Psoas muscle (tissue), 8 donors: ENCODE measurements around the gene VKORC1. TPM values are rescaled to one million over a fixed set of nuclear protein-coding genes. Genes with fewer than 3 reads are reported as not detected.
"Not testable (repeated sequence)": the region's sequence is repeated elsewhere in the genome, so short reads cannot be mapped to it uniquely, and the experiment has no call there.

Experiments
- ATAC-seq, 4 donors: fragments of 200-7000 bp; cut with Tn5 transposase; one replicate each; pipeline ENCODE4 v1.9.1; 2020; ENCODE audit warnings: moderate library complexity in 3 of 4, mild to moderate bottlenecking in 2 of 4
- DNase-seq, 2 donors: peaks; one replicate each; pipeline ENCODE4 v3.0.0-alpha.2; 2020
- H3K27ac ChIP-seq: fragments of 200-600 bp; one replicate; pipeline ENCODE4 v1.8.0; 2022
- H3K27me3 ChIP-seq, 3 donors: fragments of 200-600 bp in 1 of 3; one replicate each; pipeline versions ENCODE4 v1.6.1 to v1.8.0; 2013 to 2022; ENCODE audit warnings: low read length in 2 of 3, mild to moderate bottlenecking in 2 of 3, moderate library complexity in 1 of 3; ENCODE audit not compliant: insufficient read depth in 3 of 3
- H3K36me3 ChIP-seq, 2 donors: fragments of 200-600 bp in 1 of 2; one replicate each; pipeline versions ENCODE4 v1.6.1 to v1.8.0; 2013 to 2022; ENCODE audit warnings: low read depth in 1 of 2, mild to moderate bottlenecking in 1 of 2, moderate library complexity in 1 of 2; ENCODE audit not compliant: insufficient read depth in 1 of 2
- H3K4me1 ChIP-seq: fragments of 200-600 bp; one replicate; pipeline ENCODE4 v1.8.0; 2022
- H3K4me3 ChIP-seq: fragments of 200-600 bp; one replicate; pipeline ENCODE4 v1.8.0; 2022; ENCODE audit warnings: mild to moderate bottlenecking
- H3K9me3 ChIP-seq: fragments of 200-600 bp; one replicate; pipeline ENCODE4 v1.8.0; 2022
- CTCF ChIP-seq: fragments of 200-600 bp; IDR thresholded peaks from one replicate; pipeline ENCODE4 v1.8.0; 2022; ENCODE audit warnings: antibody characterized with exemption
- WGBS, 3 donors: extraction: QIAGEN DNeasy Blood & Tissue Kit; methylation state at CpG; one replicate each; pipeline versions ENCODE4 v1.1.6 to v1.1.7; 2013; 5-methylcytosine and 5-hydroxymethylcytosine counted together
- intact Hi-C, 2 donors: fragments of 100-400 bp; cut with DNase I; formaldehyde crosslinking; loops; one replicate each; pipeline versions ENCODE4 v1.11.0 to v1.14.2; 2022
- polyA plus RNA-seq, 3 donors: library from polyadenylated mRNA; stranded (reverse); fragments of 200-250 nt; gene quantifications; one replicate each; pipeline ENCODE4 v1.2.3, GENCODE V29; 2013
- total RNA-seq, 4 donors: library from RNA; stranded (reverse); fragmentation: NEBNext Ultra II Directional in 2 of 4; extraction: Animal tissue kit (Norgen Biotek cat#: 25700) in 2 of 4; gene quantifications; one replicate each; pipeline versions ENCODE4 v1.2.1 to v1.2.4, GENCODE V29; 2021 to 2023
- donor health status: healthy with polysubstance abuse.
- donor health status: DM: no; HTN: no; CAD: no; lungs with moderate emphysema.
- donor health status: Bipolar disorder and iron deficiency.
- donor health status: healthy.
- donor health status: DM: yes; HTN: yes; CAD: no.
- donor health status: DM: no; HTN: no; CAD: no.
- donor health status: DM: no; HTN: no; CAD: no.
- donor health status: DM: yes; HTN: yes; CAD: no.

VKORC1 gene
- total and polyA plus RNA-seq, 7 donors: 13.3 to 57.0 (median 17.8) TPM

GRCh38 chr16:31107465-31107867, 12.9 kb upstream of the VKORC1 start:
- H3K27me3 ChIP-seq: no peaks in the 10 kb centered on the region
- H3K4me3 ChIP-seq: no peak overlapping the region
- intact Hi-C loops: loop anchor here (5.0 kb wide), 2 partner anchors 35 to 345 kb away; no protein-coding TSS in a partner anchor
- H3K36me3 ChIP-seq: peaks cover under 1 to 27% of the 10 kb centered on the region in 2 donors
- H3K27ac ChIP-seq: peak overlapping the region; percentile 90
- TF ChIP-seq CTCF: no peak
- no peak for DNase-seq
- peaks cover 24% of the 10 kb centered on the region for H3K4me1 ChIP-seq
- WGBS, 3 donors: 94 to 95% (median 94%) methylated on average over 6 of the region's 6 CpGs
- no peak for ATAC-seq
- H3K9me3 ChIP-seq: no peaks in the 10 kb centered on the region

GRCh38 chr16:31106509-31107464, 12.2 kb upstream of the VKORC1 start:
- DNase-seq: peak in 1 of 2 donors; percentile 51
- 71 to 84% (median 76%) methylated on average over 28 of the region's 28 CpGs for WGBS, 3 donors
- Histone ChIP-seq H3K4me1 (peaks cover 21% of the 10 kb centered on the region), H3K36me3 (peaks cover 0 to 20% of the 10 kb centered on the region in 2 donors), H3K9me3 (no peaks in the 10 kb centered on the region), H3K27ac (peak overlapping the region; percentile 90), H3K27me3 (no peaks in the 10 kb centered on the region), H3K4me3 (no peak overlapping the region)
- TF ChIP-seq CTCF: no peak
- ATAC-seq: peak in 2 of 4 donors; percentile 3 to 12
- intact Hi-C loops: loop anchor here (5.0 kb wide), 2 partner anchors 36 to 346 kb away; no protein-coding TSS in a partner anchor

- WGBS, 3 donors: 6 to 8% (median 7%) methylated on average over 26 to 33 of the region's 33 CpGs
- peak; percentile 93 to 95 (median 94) for ATAC-seq
Observed at GRCh38 chr16:31105677-31106213, 11.1 kb upstream of the VKORC1 start.

DNA sequence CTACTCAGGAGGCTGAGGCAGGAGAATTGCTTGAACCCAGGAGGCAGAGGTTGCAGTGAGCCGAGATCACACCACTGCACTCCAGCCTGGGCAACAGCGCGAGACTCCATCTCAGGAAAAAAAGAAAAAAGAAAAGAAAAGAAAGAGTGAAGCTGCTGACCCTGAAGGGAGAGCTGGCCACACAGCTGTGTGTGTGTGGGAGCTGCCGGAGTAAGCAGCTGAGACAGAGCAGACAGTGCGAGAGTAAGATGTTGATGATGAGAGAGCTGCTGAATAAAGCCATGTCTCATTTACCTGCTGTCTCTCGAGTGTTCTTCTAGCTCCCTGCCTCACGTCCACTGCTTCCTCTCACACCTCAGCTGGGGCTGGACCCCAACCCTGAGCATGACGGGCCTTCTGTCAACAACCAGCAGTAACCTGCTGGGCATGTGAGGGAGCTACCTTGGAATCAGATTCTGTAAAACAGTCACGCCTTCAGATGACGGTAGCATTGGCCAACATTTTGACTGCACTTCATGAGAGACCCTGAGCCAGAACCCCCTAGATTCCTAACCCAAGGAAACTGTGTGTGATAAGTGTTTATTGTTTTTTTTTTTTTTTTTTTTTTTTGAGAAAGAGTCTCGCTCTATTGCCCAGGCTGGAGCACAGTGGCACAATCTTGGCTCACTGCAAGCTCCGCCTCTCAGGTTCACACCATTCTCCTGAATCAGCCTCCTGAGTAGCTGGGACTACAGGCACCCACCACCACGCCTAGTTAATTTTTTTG, 6.5 kb upstream of the VKORC1 start:
- WGBS, 3 donors: 84 to 86% (median 84%) methylated on average over 13 of the region's 13 CpGs
- intact Hi-C loops, H3K4me1 ChIP-seq, ATAC-seq, H3K36me3 ChIP-seq, DNase-seq, H3K27ac ChIP-seq, H3K27me3 ChIP-seq, H3K9me3 ChIP-seq, H3K4me3 ChIP-seq: not testable (repeated sequence)

More at GRCh38 chr16:31105677-31106213, 11.1 kb upstream of the VKORC1 start:
- H3K9me3 ChIP-seq: no peaks in the 10 kb centered on the region
- peak; percentile 91 to 96 for DNase-seq
- peak; percentile 80 for TF ChIP-seq CTCF
- H3K27ac ChIP-seq: peak overlapping the region; percentile 81
- H3K4me1 ChIP-seq: peaks cover 21% of the 10 kb centered on the region
- intact Hi-C loops: loop anchor here (5.0 kb wide), 2 partner anchors 37 to 347 kb away; no protein-coding TSS in a partner anchor
- peaks cover 0 to 10% of the 10 kb centered on the region in 2 donors for H3K36me3 ChIP-seq
- peak overlapping the region; percentile 51 for H3K4me3 ChIP-seq
- H3K27me3 ChIP-seq: no peaks in the 10 kb centered on the region
